DOHH2 (cell line): ENCODE measurements around the gene SELENON.
A peak's percentile ranks its signal among the peaks of the same experiment; 100 is the strongest.
"Not testable (repeated sequence)": the region's sequence is repeated elsewhere in the genome, so short reads cannot be mapped to it uniquely, and the experiment has no call there.

ENCODE experiments used
- H3F3A ChIP-seq: fragments of 200-600 bp; sonication (generic), shearing (Covaris generic); 2 replicates; pipeline ENCODE4 v1.6.0; 2016; ENCODE audit warnings: antibody characterized with exemption, mild to moderate bottlenecking; ENCODE audit not compliant: control insufficient read depth, insufficient read depth
- H3K27ac ChIP-seq: fragments of 200-600 bp; sonication (generic); 2 replicates; pipeline ENCODE4 v1.5.1; 2014; ENCODE audit warnings: low read depth, mild to moderate bottlenecking, low read length, moderate library complexity
- H3K27me3 ChIP-seq: fragments of 200-600 bp; sonication (generic); 2 replicates; pipeline ENCODE4 v1.6.1; 2014; ENCODE audit warnings: mild to moderate bottlenecking, low read length, mixed read lengths; ENCODE audit not compliant: control insufficient read depth
- H3K36me3 ChIP-seq: fragments of 200-600 bp; sonication (generic); 2 replicates; pipeline ENCODE4 v1.6.1; 2014; ENCODE audit warnings: mild to moderate bottlenecking, low read length, moderate library complexity, mixed read lengths; ENCODE audit not compliant: control insufficient read depth
- H3K4me1 ChIP-seq: fragments of 200-600 bp; sonication (generic); 2 replicates; pipeline ENCODE4 v1.6.1; 2014; ENCODE audit warnings: mild to moderate bottlenecking, low read length, mixed read lengths; ENCODE audit not compliant: control insufficient read depth
- H3K4me2 ChIP-seq: fragments of 200-600 bp; sonication (generic); 2 replicates; pipeline ENCODE4 v1.6.0; 2014; ENCODE audit warnings: mild to moderate bottlenecking, low read length, moderate library complexity
- H3K4me3 ChIP-seq: fragments of 200-600 bp; sonication (generic); 2 replicates; pipeline ENCODE4 v1.5.1; 2014; ENCODE audit warnings: mild to moderate bottlenecking, low read length, mixed read lengths
- H3K79me2 ChIP-seq: fragments of 200-600 bp; sonication (generic); 2 replicates; pipeline ENCODE4 v1.6.1; 2014; ENCODE audit warnings: mild to moderate bottlenecking, low read length, mixed read lengths; ENCODE audit not compliant: control insufficient read depth
- H3K9me2 ChIP-seq: fragments of 200-600 bp; sonication (generic); replicated peaks from 2 replicates; pipeline ENCODE4 v1.6.1; 2014; ENCODE audit warnings: mild to moderate bottlenecking, low read length, mixed read lengths; ENCODE audit not compliant: control insufficient read depth
- H3K9me3 ChIP-seq: fragments of 200-600 bp; sonication (generic); 2 replicates; pipeline ENCODE4 v1.6.1; 2014; ENCODE audit warnings: antibody characterized with exemption, low read length, mixed read lengths; ENCODE audit not compliant: control insufficient read depth, insufficient read depth
- H4K20me1 ChIP-seq: fragments of 200-600 bp; sonication (generic); 2 replicates; pipeline ENCODE4 v1.6.0; 2014; ENCODE audit warnings: low read depth, mild to moderate bottlenecking, antibody characterized with exemption, low read length, moderate library complexity; ENCODE audit not compliant: control insufficient read depth, insufficient read depth
- EZH2phosphoT487 ChIP-seq: fragments of 200-600 bp; sonication (generic); IDR thresholded peaks from 2 replicates; pipeline ENCODE4 v1.6.1; 2017; ENCODE audit warnings: borderline replicate concordance, mild to moderate bottlenecking, antibody characterized with exemption, low read length, moderate library complexity, mixed read lengths
- TF ChIP-seq, protein P1 (sequence below): fragments of 200-600 bp; sonication (generic); IDR thresholded peaks from one replicate; pipeline ENCODE4 v1.5.1; 2014; ENCODE audit warnings: antibody characterized with exemption, mild to moderate bottlenecking, low read depth, low read length; ENCODE audit not compliant: poor library complexity, severe bottlenecking

The SELENON gene

GRCh38 chr1:25837262-25837875, 37.4 kb downstream of the SELENON start:
- Histone ChIP-seq H3K36me3 (peaks cover 46% of the 10 kb centered on the region), H3K9me3 (no peaks in the 10 kb centered on the region), H3K9me2 (no peaks in the 10 kb centered on the region), H3K4me1 (no peaks in the 10 kb centered on the region), H3K27ac (no peak overlapping the region), H3K4me2 (no peak overlapping the region), H3F3A (no peaks in the 10 kb centered on the region), H3K79me2 (peaks cover 35% of the 10 kb centered on the region), H4K20me1 (no peaks in the 10 kb centered on the region), H3K27me3 (no peaks in the 10 kb centered on the region), H3K4me3 (no peak overlapping the region)
- no peak for TF ChIP-seq EZH2phosphoT487
- TF ChIP-seq, protein P1, sequence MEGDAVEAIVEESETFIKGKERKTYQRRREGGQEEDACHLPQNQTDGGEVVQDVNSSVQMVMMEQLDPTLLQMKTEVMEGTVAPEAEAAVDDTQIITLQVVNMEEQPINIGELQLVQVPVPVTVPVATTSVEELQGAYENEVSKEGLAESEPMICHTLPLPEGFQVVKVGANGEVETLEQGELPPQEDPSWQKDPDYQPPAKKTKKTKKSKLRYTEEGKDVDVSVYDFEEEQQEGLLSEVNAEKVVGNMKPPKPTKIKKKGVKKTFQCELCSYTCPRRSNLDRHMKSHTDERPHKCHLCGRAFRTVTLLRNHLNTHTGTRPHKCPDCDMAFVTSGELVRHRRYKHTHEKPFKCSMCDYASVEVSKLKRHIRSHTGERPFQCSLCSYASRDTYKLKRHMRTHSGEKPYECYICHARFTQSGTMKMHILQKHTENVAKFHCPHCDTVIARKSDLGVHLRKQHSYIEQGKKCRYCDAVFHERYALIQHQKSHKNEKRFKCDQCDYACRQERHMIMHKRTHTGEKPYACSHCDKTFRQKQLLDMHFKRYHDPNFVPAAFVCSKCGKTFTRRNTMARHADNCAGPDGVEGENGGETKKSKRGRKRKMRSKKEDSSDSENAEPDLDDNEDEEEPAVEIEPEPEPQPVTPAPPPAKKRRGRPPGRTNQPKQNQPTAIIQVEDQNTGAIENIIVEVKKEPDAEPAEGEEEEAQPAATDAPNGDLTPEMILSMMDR: peak; percentile 64

DNA sequence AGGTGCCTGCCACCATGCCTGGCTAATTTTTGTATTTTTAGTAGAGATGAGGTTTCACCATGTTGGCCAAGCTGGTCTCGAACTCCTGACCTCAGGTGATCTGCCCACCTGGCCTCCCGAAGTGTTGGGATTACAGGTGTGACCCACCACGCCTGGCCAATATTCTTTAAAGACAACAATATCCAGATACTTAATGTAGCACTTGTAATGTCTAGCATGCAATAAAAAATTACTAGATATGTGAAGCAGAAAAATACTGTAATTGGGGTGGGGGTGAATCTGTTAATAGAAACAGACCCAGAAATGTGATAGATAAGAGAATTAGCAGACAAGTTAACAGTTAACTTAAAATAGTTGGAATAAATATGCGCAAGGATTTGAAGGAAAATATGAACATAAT, 39.8 kb downstream of the SELENON start:
- not testable (repeated sequence) for H3K9me3 ChIP-seq, H3F3A ChIP-seq, H3K9me2 ChIP-seq, H4K20me1 ChIP-seq, H3K4me1 ChIP-seq, H3K27me3 ChIP-seq, H3K4me3 ChIP-seq, H3K4me2 ChIP-seq, H3K27ac ChIP-seq
- Histone ChIP-seq H3K79me2 (peaks cover 48% of the 10 kb centered on the region), H3K36me3 (peaks cover 24% of the 10 kb centered on the region)

DNA sequence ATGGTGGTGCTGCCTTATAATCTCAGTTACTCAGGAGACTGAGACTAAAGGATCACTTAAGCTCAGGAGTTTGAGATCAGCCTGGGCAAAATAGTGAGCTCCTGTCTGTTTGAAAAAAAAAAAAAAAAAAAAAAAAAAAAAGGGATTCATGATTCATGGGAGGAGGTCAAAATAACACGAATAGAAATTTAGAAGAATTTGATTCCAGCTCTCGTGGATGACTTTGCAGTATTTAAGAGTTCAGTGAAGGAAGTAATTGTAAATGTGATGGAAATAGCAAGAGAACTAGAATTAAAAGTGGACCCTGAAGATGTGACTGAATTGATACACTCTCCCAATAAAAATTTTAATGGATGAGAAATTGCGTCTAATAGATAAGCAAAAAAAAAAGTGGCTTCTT, 43.5 kb downstream of the SELENON start:
- no peaks in the 10 kb centered on the region for H3K9me3 ChIP-seq
- peaks cover 18% of the 10 kb centered on the region for H3K4me1 ChIP-seq
- H3K79me2 ChIP-seq: peaks cover 80% of the 10 kb centered on the region
- TF ChIP-seq, protein P1: no peak
- no peak for TF ChIP-seq EZH2phosphoT487
- no peaks in the 10 kb centered on the region for H3K9me2 ChIP-seq
- H3K36me3 ChIP-seq: no peaks in the 10 kb centered on the region
- no peak overlapping the region for H3K4me2 ChIP-seq
- no peak overlapping the region for H3K4me3 ChIP-seq
- H4K20me1 ChIP-seq: no peaks in the 10 kb centered on the region
- H3K27me3 ChIP-seq: no peaks in the 10 kb centered on the region
- H3K27ac ChIP-seq: no peak overlapping the region
- H3F3A ChIP-seq: no peaks in the 10 kb centered on the region

GRCh38 chr1:25844536-25845337, 44.7 kb downstream of the SELENON start:
- Histone ChIP-seq H4K20me1 (no peaks in the 10 kb centered on the region), H3K36me3 (no peaks in the 10 kb centered on the region), H3K4me1 (peaks cover 18% of the 10 kb centered on the region), H3K9me3 (no peaks in the 10 kb centered on the region), H3K4me3 (no peak overlapping the region), H3K27ac (no peak overlapping the region), H3K9me2 (no peaks in the 10 kb centered on the region), H3F3A (no peaks in the 10 kb centered on the region), H3K27me3 (no peaks in the 10 kb centered on the region), H3K79me2 (peaks cover 82% of the 10 kb centered on the region), H3K4me2 (no peak overlapping the region)
- TF ChIP-seq, protein P1: no peak
- TF ChIP-seq EZH2phosphoT487: no peak
